Panc1 (cell line): Measurements from ENCODE around the gene GPRC5D. TPM values are rescaled to one million over a fixed set of nuclear protein-coding genes. Genes with fewer than 3 reads are reported as not detected.

ENCODE experiments used
- ATAC-seq: fragments of 200-7000 bp; cut with Tn5 transposase; 2 replicates; pipeline ENCODE4 v1.9.1; 2020; ENCODE audit warnings: mild to moderate bottlenecking, moderate library complexity
- BruUV-seq: library from RNA; stranded (reverse); fragments of 400-500 nt; replicated peaks from 2 replicates; lab custom pipeline; 2021; lab: Mats Ljungman, UMichigan
- CTCF ChIA-PET: fragments of 300-600 bp; sonication (Branson Sonifier 250); formaldehyde crosslinking; loops from one replicate; lab custom pipeline; 2022; ENCODE audit warnings: antibody characterized with exemption; lab: Charles Lee
- POLR2A ChIA-PET: fragments of 300-600 bp; sonication (Branson Sonifier 250); formaldehyde crosslinking; loops from one replicate; lab custom pipeline; 2022; ENCODE audit warnings: antibody characterized with exemption; lab: Charles Lee
- DNase-seq: peaks from one replicate; pipeline ENCODE4 v3.0.0-alpha.2; 2010; ENCODE audit warnings: low read depth, low spot score
- H3K27ac ChIP-seq: 2 replicates; pipeline ENCODE4 v1.5.1; 2011; ENCODE audit warnings: mild to moderate bottlenecking, low read length, inconsistent platforms
- H3K27me3 ChIP-seq: fragments of 200-500 bp; sonication (Bioruptor generic); 2 replicates; pipeline ENCODE4 v1.6.0; 2014; ENCODE audit warnings: low read length, inconsistent platforms; ENCODE audit not compliant: control insufficient read depth, insufficient read depth
- H3K36me3 ChIP-seq: fragments of 200-500 bp; sonication (Bioruptor generic); 2 replicates; pipeline ENCODE4 v1.5.1; 2014; ENCODE audit warnings: inconsistent platforms, mild to moderate bottlenecking, low read length, moderate library complexity; ENCODE audit not compliant: control insufficient read depth, insufficient read depth
- H3K4me1 ChIP-seq: 2 replicates; pipeline ENCODE4 v1.5.1; 2011; ENCODE audit warnings: inconsistent platforms, mild to moderate bottlenecking, low read length, moderate library complexity; ENCODE audit not compliant: control insufficient read depth, insufficient read depth
- H3K4me3 ChIP-seq, 2 experiments: 2 replicates each; pipeline ENCODE4 v1.5.1; 2011 to 2012; ENCODE audit warnings: low read depth in 2 of 2, low read length in 2 of 2, mild to moderate bottlenecking in 2 of 2, inconsistent platforms in 1 of 2, moderate library complexity in 1 of 2
- H3K9me3 ChIP-seq: fragments of 200-500 bp; sonication (Bioruptor generic); 2 replicates; pipeline ENCODE4 v1.5.1; 2014; ENCODE audit warnings: low read depth, mild to moderate bottlenecking, inconsistent platforms, low read length, moderate library complexity; ENCODE audit not compliant: control insufficient read depth, insufficient read depth
- CTCF ChIP-seq: fragments of 450-650 bp; IDR thresholded peaks from 2 replicates; pipeline ENCODE4 v1.5.1; 2017; ENCODE audit warnings: mild to moderate bottlenecking
- POLR2AphosphoS5 ChIP-seq: IDR thresholded peaks from 2 replicates; pipeline ENCODE4 v1.6.1; 2012; ENCODE audit warnings: mild to moderate bottlenecking, low read depth, low read length, moderate library complexity
- REST ChIP-seq, 2 experiments: IDR thresholded peaks; 2 replicates each; pipeline ENCODE4 v1.6.1; 2011 to 2012; ENCODE audit warnings: low read depth in 2 of 2, control low read depth in 1 of 2, low read length in 1 of 2, mild to moderate bottlenecking in 1 of 2, moderate library complexity in 1 of 2; ENCODE audit not compliant: insufficient read depth in 1 of 2
- SIN3A ChIP-seq: IDR thresholded peaks from 2 replicates; pipeline ENCODE4 v1.6.1; 2012; ENCODE audit warnings: low read depth, mild to moderate bottlenecking, low read length, moderate library complexity, borderline replicate concordance; ENCODE audit not compliant: insufficient read depth
- TCF7L2 ChIP-seq: IDR thresholded peaks from 2 replicates; pipeline ENCODE4 v1.6.1; 2011; ENCODE audit warnings: mild to moderate bottlenecking, low read depth, low read length, inconsistent platforms
- in situ Hi-C: cut with HindIII; loops from 2 replicates; pipeline ENCODE4 v1.10.0; 2016; ENCODE audit warnings: low sequenced_read_pairs, low pct_unique_long_range_greater_than_20kb
- intact Hi-C: fragments of 100-400 bp; cut with micrococcal nuclease; formaldehyde crosslinking; loops from one replicate; pipeline ENCODE4 v1.10.0; 2022; ENCODE audit not compliant: unreplicated experiment
- total RNA-seq: library from RNA; stranded (reverse); gene quantifications from one replicate; pipeline ENCODE4 v1.2.1, GENCODE V29; 2021; ENCODE audit not compliant: unreplicated experiment

The GPRC5D gene
- total RNA-seq, 1 experiment from 2014 or later, result not detected

GRCh38 chr12:12943586-12944260 is 8.2 kb downstream of the GPRC5D start:
- H3K9me3 ChIP-seq, result no peaks in the 10 kb centered on the region
- no TSS peak for BruUV-seq
- ChIA-PET POLR2A (no interaction called here), CTCF (no interaction called here)
- no peaks in the 10 kb centered on the region for H3K27me3 ChIP-seq
- DNase-seq (no peak), ATAC-seq (no peak)
- no peaks in the 10 kb centered on the region; the same call in 1 of the 2 replicates for H3K36me3 ChIP-seq
- H3K4me3 ChIP-seq, result no peak overlapping the region
- in situ Hi-C loops, result no loop called here
- no peak overlapping the region for H3K27ac ChIP-seq
- intact Hi-C loops, result no loop called here
- H3K4me1 ChIP-seq, result peaks cover 4% of the 10 kb centered on the region; the same call in 1 of the 2 replicates
- no peak for TF ChIP-seq REST (IDR thresholded peaks at IDR 0.05; ENCODE audit: insufficient read depth in 1 of 2, low read depth in 2 of 2, low read length in 1 of 2)
- TF ChIP-seq TCF7L2, result no peak
- no peak for TF ChIP-seq SIN3A
- no peak for TF ChIP-seq CTCF
- no peak for TF ChIP-seq POLR2AphosphoS5

GRCh38 chr12:12941450-12942350 is 10.3 kb downstream of the GPRC5D start:
- in situ Hi-C loops (no loop called here), intact Hi-C loops (no loop called here)
- Histone ChIP-seq H3K9me3 (no peaks in the 10 kb centered on the region), H3K4me1 (no peaks in the 10 kb centered on the region), H3K27me3 (no peaks in the 10 kb centered on the region), H3K27ac (no peak overlapping the region), H3K4me3 (no peak overlapping the region), H3K36me3 (no peaks in the 10 kb centered on the region)
- POLR2A ChIA-PET, result no interaction called here
- ATAC-seq (no peak), DNase-seq (no peak)
- no TSS peak for BruUV-seq
- TF ChIP-seq CTCF (no peak), REST (IDR thresholded peaks at IDR 0.05; ENCODE audit: insufficient read depth in 1 of 2, low read depth in 2 of 2, low read length in 1 of 2) (no peak), TCF7L2 (no peak), POLR2AphosphoS5 (no peak), SIN3A (no peak)
- CTCF ChIA-PET, result no interaction called here
